ENCODE data around the gene KRT4. TPM values are rescaled to one million over a fixed set of nuclear protein-coding genes. Genes with fewer than 3 reads are reported as not detected.

KRT4 gene
- total RNA-seq, 2 donors from 2014 or later = 0.52 TPM; not detected in 1

DNA sequence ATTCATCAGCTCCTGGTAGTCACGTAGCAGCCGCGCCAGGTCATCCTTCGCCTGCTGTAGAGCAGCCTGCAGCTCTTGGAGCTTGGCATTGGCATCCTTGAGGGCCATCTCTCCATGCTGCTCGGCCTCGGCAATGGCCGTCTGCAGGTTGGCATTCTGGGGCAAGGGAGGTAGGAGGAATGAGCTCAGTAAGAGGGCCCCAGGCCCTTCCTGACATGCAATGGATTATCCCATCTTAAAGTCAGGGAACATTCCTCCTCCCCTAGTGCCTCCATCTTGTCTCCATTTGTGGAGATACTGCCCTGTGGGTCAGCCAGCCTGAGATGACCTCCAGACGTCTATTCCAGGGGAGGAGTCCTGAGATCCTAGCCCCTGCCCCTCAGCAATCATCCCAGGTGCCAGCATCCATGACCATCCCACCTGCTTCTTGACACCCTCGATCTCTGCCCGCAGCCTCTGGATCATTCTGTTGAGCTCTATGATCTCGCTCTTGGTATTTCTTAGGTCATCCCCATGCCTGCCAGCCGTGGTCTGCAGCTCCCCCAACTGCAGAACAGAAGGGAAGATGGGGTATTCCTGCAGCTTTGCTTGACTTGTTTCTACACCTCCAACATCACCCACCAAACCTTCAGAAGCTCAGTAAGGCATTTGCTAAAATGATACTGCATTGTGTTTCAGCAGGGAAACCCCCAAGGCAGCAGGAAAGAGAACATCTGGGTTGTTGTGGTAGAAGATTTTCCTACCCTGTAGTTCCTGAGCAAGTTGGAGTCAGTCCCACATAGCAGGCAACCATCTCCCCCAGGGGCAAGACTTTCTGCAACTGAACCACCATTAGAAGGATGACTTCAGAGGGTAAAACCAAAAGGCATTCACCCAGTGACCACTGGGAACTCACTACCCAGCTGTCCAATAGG is 22.4 kb downstream of the KRT4 start:
- TF ChIP-seq, protein P1, sequence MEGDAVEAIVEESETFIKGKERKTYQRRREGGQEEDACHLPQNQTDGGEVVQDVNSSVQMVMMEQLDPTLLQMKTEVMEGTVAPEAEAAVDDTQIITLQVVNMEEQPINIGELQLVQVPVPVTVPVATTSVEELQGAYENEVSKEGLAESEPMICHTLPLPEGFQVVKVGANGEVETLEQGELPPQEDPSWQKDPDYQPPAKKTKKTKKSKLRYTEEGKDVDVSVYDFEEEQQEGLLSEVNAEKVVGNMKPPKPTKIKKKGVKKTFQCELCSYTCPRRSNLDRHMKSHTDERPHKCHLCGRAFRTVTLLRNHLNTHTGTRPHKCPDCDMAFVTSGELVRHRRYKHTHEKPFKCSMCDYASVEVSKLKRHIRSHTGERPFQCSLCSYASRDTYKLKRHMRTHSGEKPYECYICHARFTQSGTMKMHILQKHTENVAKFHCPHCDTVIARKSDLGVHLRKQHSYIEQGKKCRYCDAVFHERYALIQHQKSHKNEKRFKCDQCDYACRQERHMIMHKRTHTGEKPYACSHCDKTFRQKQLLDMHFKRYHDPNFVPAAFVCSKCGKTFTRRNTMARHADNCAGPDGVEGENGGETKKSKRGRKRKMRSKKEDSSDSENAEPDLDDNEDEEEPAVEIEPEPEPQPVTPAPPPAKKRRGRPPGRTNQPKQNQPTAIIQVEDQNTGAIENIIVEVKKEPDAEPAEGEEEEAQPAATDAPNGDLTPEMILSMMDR (IDR thresholded peaks at IDR 0.05) = no peak
- no peak for TF ChIP-seq POLR2A (IDR thresholded peaks at IDR 0.05)
- no peaks in the 10 kb centered on the region for H3K9me3 ChIP-seq
- intact Hi-C loops (cut with DNase I) = no loop called here
- H3K27me3 ChIP-seq = no peaks in the 10 kb centered on the region
- ATAC-seq (no peak), DNase-seq (no peak)
- 88 to 93% methylated on average over 9 to 12 of the region's 12 CpGs for WGBS, 2 donors
- H3K4me1 ChIP-seq = no peaks in the 10 kb centered on the region
- no peak overlapping the region for H3K4me3 ChIP-seq
- no peaks in the 10 kb centered on the region for H3K36me3 ChIP-seq (replicated peaks in 1 of 2; ENCODE audit: insufficient read depth in 1 of 2, low read depth in 2 of 2)
- H3K27ac ChIP-seq = no peak overlapping the region

DNA sequence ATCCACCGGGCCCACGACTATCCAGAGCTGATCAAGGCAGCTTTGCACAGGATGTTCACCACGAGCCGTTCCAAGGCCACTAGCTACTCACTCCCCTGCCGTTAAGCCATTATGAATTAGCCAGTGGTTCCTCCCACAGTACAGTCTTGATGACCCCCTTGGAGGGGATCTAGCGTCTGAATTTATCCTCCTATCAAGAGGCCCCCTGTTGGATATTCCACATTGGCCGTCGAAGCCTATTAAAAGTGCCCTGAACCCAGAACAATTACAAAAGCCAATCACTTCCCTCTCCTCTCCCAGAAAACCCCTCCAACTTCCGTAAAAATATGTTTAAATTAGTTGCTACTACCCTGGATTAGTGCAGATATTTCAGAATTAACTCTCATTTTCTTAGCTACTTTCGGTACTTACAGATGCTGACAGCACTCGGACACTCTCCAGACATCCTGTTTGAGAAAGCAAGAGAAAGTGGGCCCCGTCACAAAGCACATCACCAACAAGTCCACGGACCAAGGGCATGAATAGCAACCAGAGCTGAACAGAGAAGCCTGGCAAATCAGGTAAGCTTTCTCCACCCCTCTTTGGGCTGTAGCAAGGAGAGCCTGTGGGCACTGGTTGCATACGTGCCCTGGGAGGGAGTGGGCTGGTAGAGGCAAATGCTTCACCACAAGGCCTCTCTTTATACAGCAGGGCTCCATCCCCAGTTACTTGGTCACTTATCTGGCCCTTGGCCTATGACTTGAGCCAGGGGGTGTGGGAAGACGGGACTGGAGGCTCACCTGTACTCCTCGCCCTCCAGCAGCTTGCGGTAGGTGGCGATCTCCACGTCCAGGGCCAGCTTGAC is 23.3 kb downstream of the KRT4 start:
- intact Hi-C loops (cut with DNase I) = no loop called here
- H3K27me3 ChIP-seq = no peaks in the 10 kb centered on the region
- no peaks in the 10 kb centered on the region for H3K4me1 ChIP-seq
- ATAC-seq = no peak
- H3K4me3 ChIP-seq = no peak overlapping the region
- DNase-seq = no peak
- no peaks in the 10 kb centered on the region for H3K36me3 ChIP-seq (replicated peaks in 1 of 2; ENCODE audit: insufficient read depth in 1 of 2, low read depth in 2 of 2)
- 54 to 63% methylated on average over 14 to 19 of the region's 19 CpGs for WGBS, 2 donors
- H3K27ac ChIP-seq = no peak overlapping the region
- TF ChIP-seq POLR2A (IDR thresholded peaks at IDR 0.05) = no peak
- TF ChIP-seq, protein P1 (IDR thresholded peaks at IDR 0.05) = no peak
- no peaks in the 10 kb centered on the region for H3K9me3 ChIP-seq

DNA sequence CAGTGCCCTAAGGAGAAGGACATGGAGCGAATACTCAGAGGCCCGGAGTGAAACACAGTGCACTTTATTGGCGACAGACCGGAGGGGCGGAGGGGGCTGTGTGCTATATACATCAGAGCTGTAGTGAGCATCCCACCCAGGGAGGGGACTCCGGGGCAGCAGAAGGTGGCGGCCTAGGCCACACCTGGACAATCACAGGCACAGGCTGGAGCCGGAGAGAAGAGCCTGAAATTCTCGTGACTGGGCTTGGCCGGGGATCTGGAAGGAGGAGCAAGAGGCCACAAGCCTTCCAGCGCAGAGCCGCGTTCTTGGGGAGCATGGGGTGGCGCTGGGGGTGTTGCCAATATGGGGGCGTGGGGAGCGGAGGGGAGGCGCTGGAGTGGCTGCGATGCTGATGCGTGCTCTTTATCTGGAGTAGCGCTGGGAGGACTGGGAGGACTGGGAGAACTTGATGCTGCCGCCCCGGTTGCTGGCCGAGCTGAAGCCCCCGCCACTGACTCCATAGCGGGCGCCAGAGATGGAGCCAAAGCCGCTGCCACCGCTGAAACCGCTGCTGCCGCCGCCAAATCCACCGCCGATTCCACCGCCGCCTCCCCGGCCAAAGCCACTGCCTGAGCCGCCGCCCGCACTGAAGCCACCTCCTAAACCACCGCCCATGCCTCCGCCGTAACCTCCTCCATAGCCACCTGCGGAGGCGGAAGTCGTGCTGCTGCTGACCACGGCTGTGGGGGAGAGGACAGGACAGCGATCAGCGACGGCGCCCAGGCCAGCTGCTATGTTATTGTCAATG is 24.1 kb downstream of the KRT4 start:
- no peaks in the 10 kb centered on the region for H3K27me3 ChIP-seq

More for the DNA sequence above, 24.1 kb downstream of the KRT4 start:
- Histone ChIP-seq H3K9me3 (no peaks in the 10 kb centered on the region), H3K4me1 (no peaks in the 10 kb centered on the region), H3K4me3 (no peak overlapping the region), H3K27ac (no peak overlapping the region), H3K36me3 (replicated peaks in 1 of 2; ENCODE audit: insufficient read depth in 1 of 2, low read depth in 2 of 2) (no peaks in the 10 kb centered on the region)
- TF ChIP-seq, protein P1 (IDR thresholded peaks at IDR 0.05) = no peak
- TF ChIP-seq POLR2A (IDR thresholded peaks at IDR 0.05) = no peak
- 21 to 27% methylated on average over 30 to 49 of the region's 50 CpGs for WGBS, 2 donors
- DNase-seq = peak; percentile 7 to 30 (median 17)
- intact Hi-C loops (cut with DNase I) = no loop called here
- ATAC-seq = no peak
